GM21447 (cell line): ENCODE data around the gene ARHGAP22.

Source experiments
- ATAC-seq: cut with Tn5 transposase; IDR thresholded peaks from one replicate; pipeline ENCODE4 v1.9.1; 2021; ENCODE audit not compliant: unreplicated experiment

Gene ARHGAP22

GRCh38 chr10:48633381-48634197 lies 28.7 kb upstream of the ARHGAP22 start:
- peak; percentile 42 for ATAC-seq

- no peak for ATAC-seq
Measured at GRCh38 chr10:48632166-48632565, 27.3 kb upstream of the ARHGAP22 start.

GRCh38 chr10:48627984-48628609 lies 23.2 kb upstream of the ARHGAP22 start:
- ATAC-seq: no peak

- ATAC-seq: no peak
Measured at GRCh38 chr10:48626986-48627731, 22.3 kb upstream of the ARHGAP22 start.

- no peak for ATAC-seq
Measured at GRCh38 chr10:48626447-48626846, 21.6 kb upstream of the ARHGAP22 start.

- no peak for ATAC-seq
Measured at GRCh38 chr10:48625826-48626134, 20.9 kb upstream of the ARHGAP22 start.

- ATAC-seq: no peak
Measured at GRCh38 chr10:48623607-48624132, 18.8 kb upstream of the ARHGAP22 start.

GRCh38 chr10:48623009-48623408 lies 18.1 kb upstream of the ARHGAP22 start:
- no peak for ATAC-seq

GRCh38 chr10:48620719-48621118 lies 15.8 kb upstream of the ARHGAP22 start:
- no peak for ATAC-seq

- no peak for ATAC-seq
Measured at GRCh38 chr10:48616436-48616835, 11.6 kb upstream of the ARHGAP22 start.

- ATAC-seq: peak; percentile 88
Measured at GRCh38 chr10:48614481-48615390, 9.9 kb upstream of the ARHGAP22 start.

- ATAC-seq: no peak
Measured at GRCh38 chr10:48613016-48613415, 8.1 kb upstream of the ARHGAP22 start.

GRCh38 chr10:48612236-48612943 lies 7.5 kb upstream of the ARHGAP22 start:
- no peak for ATAC-seq

- ATAC-seq: no peak
Measured at GRCh38 chr10:48611133-48611532, 6.3 kb upstream of the ARHGAP22 start.

GRCh38 chr10:48610585-48611093 lies 5.8 kb upstream of the ARHGAP22 start:
- ATAC-seq: no peak

- no peak for ATAC-seq
Measured at GRCh38 chr10:48609899-48610584, 5.2 kb upstream of the ARHGAP22 start.

- ATAC-seq: no peak
Measured at GRCh38 chr10:48609441-48609840, 4.6 kb upstream of the ARHGAP22 start.

- no peak for ATAC-seq
Measured at GRCh38 chr10:48608976-48609375, 4.1 kb upstream of the ARHGAP22 start.

GRCh38 chr10:48608279-48608681 lies 3.4 kb upstream of the ARHGAP22 start:
- peak; percentile 68 for ATAC-seq
